Liver (tissue), 9 donors: ENCODE data around the gene BCR. TPM values are rescaled to one million over a fixed set of nuclear protein-coding genes. Genes with fewer than 3 reads are reported as not detected.

ENCODE experiments used
- DNase-seq: peaks from one replicate; pipeline ENCODE4 v3.0.0-alpha.2; 2017; ENCODE audit warnings: low spot score
- H3K27ac ChIP-seq, 2 donors: one replicate each; pipeline ENCODE4 v1.7.0; 2013; ENCODE audit warnings: inconsistent platforms in 2 of 2, low read length in 2 of 2, control low read depth in 1 of 2, low read depth in 1 of 2, mild to moderate bottlenecking in 1 of 2
- H3K27me3 ChIP-seq, 4 donors: one replicate each; pipeline versions ENCODE4 v1.6.1 to v1.7.0; 2013; ENCODE audit warnings: low read length in 3 of 4, inconsistent platforms in 1 of 4, mild to moderate bottlenecking in 1 of 4, moderate library complexity in 1 of 4; ENCODE audit not compliant: control insufficient read depth in 4 of 4, insufficient read depth in 4 of 4
- H3K36me3 ChIP-seq, 4 donors: one replicate each; pipeline versions ENCODE4 v1.6.1 to v1.7.0; 2013; ENCODE audit warnings: low read length in 3 of 4, mild to moderate bottlenecking in 3 of 4, low read depth in 1 of 4, moderate library complexity in 1 of 4; ENCODE audit not compliant: control insufficient read depth in 4 of 4, insufficient read depth in 3 of 4
- H3K4me1 ChIP-seq, 4 donors: one replicate each; pipeline versions ENCODE4 v1.6.1 to v1.7.0; 2013; ENCODE audit warnings: low read length in 3 of 4, mild to moderate bottlenecking in 3 of 4, moderate library complexity in 1 of 4; ENCODE audit not compliant: control insufficient read depth in 4 of 4, insufficient read depth in 4 of 4
- H3K4me3 ChIP-seq, 3 donors: one replicate each; pipeline versions ENCODE4 v1.6.1 to v1.7.0; 2013; ENCODE audit warnings: low read length in 3 of 3, control low read depth in 1 of 3, low read depth in 1 of 3, mild to moderate bottlenecking in 1 of 3
- H3K9ac ChIP-seq, 2 donors: one replicate each; pipeline ENCODE4 v1.7.0; 2013; ENCODE audit warnings: low read length in 2 of 2, mild to moderate bottlenecking in 2 of 2, moderate library complexity in 2 of 2, control low read depth in 1 of 2, low read depth in 1 of 2
- H3K9me3 ChIP-seq, 4 donors: one replicate each; pipeline versions ENCODE4 v1.6.1 to v1.7.0; 2013; ENCODE audit warnings: low read length in 3 of 4; ENCODE audit not compliant: control insufficient read depth in 4 of 4
- CTCF ChIP-seq: fragments of 150-350 bp; IDR thresholded peaks from 2 replicates; pipeline ENCODE4 v1.5.1; 2017; ENCODE audit warnings: improper control_type of control experiment, low read depth, low read length; ENCODE audit not compliant: missing input control
- EGR1 ChIP-seq, 2 donors: IDR thresholded peaks; 2 replicates each; pipeline ENCODE4 v1.6.1; 2016 to 2018; ENCODE audit warnings: antibody characterized with exemption in 2 of 2, low read depth in 2 of 2
- FOXA1 ChIP-seq: IDR thresholded peaks from 2 replicates; pipeline ENCODE4 v1.6.1; 2016; ENCODE audit warnings: antibody characterized with exemption
- FOXA2 ChIP-seq: IDR thresholded peaks from 2 replicates; pipeline ENCODE4 v1.6.1; 2016; ENCODE audit warnings: antibody characterized with exemption
- GABPA ChIP-seq, 2 donors: IDR thresholded peaks in 1 of 2; conservative IDR thresholded peaks in 1 of 2; 2 replicates each; pipeline ENCODE4 v1.6.1; 2016; ENCODE audit warnings: antibody characterized with exemption in 2 of 2, mild to moderate bottlenecking in 1 of 2, moderate library complexity in 1 of 2
- HNF4G ChIP-seq: IDR thresholded peaks from 2 replicates; pipeline ENCODE4 v1.6.1; 2016; ENCODE audit warnings: antibody characterized with exemption
- JUND ChIP-seq, 2 donors: IDR thresholded peaks; 2 replicates each; pipeline ENCODE4 v1.6.1; 2016; ENCODE audit warnings: antibody characterized with exemption in 2 of 2
- NR2F2 ChIP-seq: IDR thresholded peaks from 2 replicates; pipeline ENCODE4 v1.6.1; 2016; ENCODE audit warnings: antibody characterized with exemption
- RAD21 ChIP-seq, 2 donors: IDR thresholded peaks; 2 replicates each; pipeline ENCODE4 v1.6.1; 2016; ENCODE audit warnings: antibody characterized with exemption in 2 of 2, mild to moderate bottlenecking in 2 of 2
- RXRA ChIP-seq, 2 donors: IDR thresholded peaks; 2 replicates each; pipeline ENCODE4 v1.6.1; 2017 to 2018; ENCODE audit warnings: antibody characterized with exemption in 2 of 2, mild to moderate bottlenecking in 1 of 2
- SP1 ChIP-seq: IDR thresholded peaks from 2 replicates; pipeline ENCODE4 v1.6.1; 2018; ENCODE audit warnings: antibody characterized with exemption, mild to moderate bottlenecking
- TAF1 ChIP-seq: conservative IDR thresholded peaks from 2 replicates; pipeline ENCODE4 v1.6.1; 2016; ENCODE audit warnings: antibody characterized with exemption, mild to moderate bottlenecking
- YY1 ChIP-seq: IDR thresholded peaks from 2 replicates; pipeline ENCODE4 v1.6.1; 2016; ENCODE audit warnings: antibody characterized with exemption, mild to moderate bottlenecking
- WGBS: extraction: QIAGEN DNeasy Blood & Tissue Kit; methylation state at CpG from one replicate; pipeline ENCODE4 v1.1.7; 2013; 5-methylcytosine and 5-hydroxymethylcytosine counted together
- polyA plus RNA-seq, 2 donors: library from polyadenylated mRNA; stranded (reverse) in 1 of 2; unstranded in 1 of 2; fragments of 200-250 nt in 1 of 2; fragments of >200 nt in 1 of 2; fragmentation: Nextera tagmentation in 1 of 2; extraction: Ambion mirVana in 1 of 2; gene quantifications; one replicate each; pipeline versions ENCODE4 v1.2.1 to v1.2.3, GENCODE V29; 2013 to 2015
- total RNA-seq, 2 donors: library from RNA; depleted of rRNA; stranded (reverse); fragments of >200 nt; gene quantifications; one replicate each; pipeline ENCODE4 v1.2.3, GENCODE V29; 2014
- TF ChIP-seq, protein P1 (sequence below): IDR thresholded peaks from 2 replicates; pipeline ENCODE4 v1.6.1; 2016; ENCODE audit warnings: antibody characterized with exemption
- donor health status: healthy.
- donor health status: healthy.
- donor health status: healthy.
- donor health status: healthy.
- donor health status: healthy.

Gene BCR
- total and polyA plus RNA-seq, 4 donors: 7.4 to 35.6 (median 18.3) TPM

DNA sequence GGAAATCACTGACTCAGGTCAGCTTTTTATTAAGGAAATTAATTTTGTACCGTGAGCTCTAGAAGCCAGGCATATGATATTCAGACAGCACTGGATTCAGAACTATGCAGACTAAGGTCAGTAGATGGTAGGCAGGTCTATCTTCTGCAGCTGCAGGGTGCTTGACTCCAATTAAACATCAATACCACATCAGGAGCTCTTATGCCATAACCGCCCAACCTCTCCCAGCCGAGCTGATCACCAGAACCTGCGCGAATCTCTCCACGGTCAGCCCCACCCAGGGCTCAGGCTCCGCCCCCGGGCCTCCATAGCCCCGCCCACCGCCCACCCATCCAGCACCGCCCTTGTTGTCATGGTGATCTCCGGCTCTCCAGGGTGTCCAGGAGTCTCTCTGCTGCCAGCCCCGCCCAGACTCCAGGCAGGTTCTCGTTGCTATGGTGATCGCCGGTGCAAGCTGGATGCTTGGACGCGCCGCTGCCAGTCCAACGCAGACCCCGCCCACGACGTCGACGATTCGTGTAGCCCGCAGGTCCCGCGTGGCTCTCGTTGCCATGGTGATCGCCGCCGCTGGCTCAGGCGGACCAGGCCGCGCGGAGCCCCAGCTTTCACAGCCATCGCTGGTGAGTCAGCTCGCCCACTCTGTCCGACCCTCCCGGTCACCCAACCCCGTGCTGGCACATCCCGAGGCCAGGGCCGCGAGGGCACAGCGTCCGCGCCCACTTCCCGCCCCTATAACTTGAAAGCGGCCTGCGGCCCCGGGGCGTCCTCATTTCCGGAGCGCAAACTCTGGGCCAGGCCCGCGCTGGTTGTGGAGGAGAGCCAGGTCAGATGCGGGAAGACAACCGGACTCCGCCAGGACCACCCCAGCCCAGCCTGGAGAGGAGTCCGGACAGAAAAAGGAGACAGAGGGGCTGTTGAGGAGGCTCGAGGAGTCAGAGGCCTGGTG lies 35.1 kb upstream of the BCR start, which contains the start of gene RAB36:
Gene RAB36, plus strand, starts transcription at position 546 of the 946 bp plus-strand sequence. CDS start 1,140 bp downstream, outside the sequence.
- whole genome bisulfite sequencing: 31% methylated on average over 62 of the region's 62 CpGs
- Histone ChIP-seq H3K27ac (no peak within 1 kb of the TSS), H3K36me3 (no peaks in the 10 kb centered on the region), H3K27me3 (no peaks in the 10 kb centered on the region), H3K4me3 (peak within 1 kb of the TSS in 1 of 3 donors; percentile 19), H3K9ac (no peak within 1 kb of the TSS), H3K4me1 (peaks cover 11 to 31% (median 20%) of the 10 kb centered on the region in 4 donors), H3K9me3 (no peaks in the 10 kb centered on the region)
- TF ChIP-seq JUND (IDR thresholded peaks at IDR 0.05) (no peak), EGR1 (IDR thresholded peaks at IDR 0.05; ENCODE audit: low read depth in 2 of 2) (peak; percentile 86 to 88), CTCF (no peak)
- peak; percentile 88 for DNase-seq

- Histone ChIP-seq H3K4me1 (peaks cover 11 to 31% (median 20%) of the 10 kb centered on the region in 4 donors), H3K27ac (no peak overlapping the region), H3K4me3 (no peak overlapping the region), H3K9me3 (no peaks in the 10 kb centered on the region), H3K27me3 (no peaks in the 10 kb centered on the region), H3K36me3 (no peaks in the 10 kb centered on the region), H3K9ac (no peak overlapping the region)
- TF ChIP-seq FOXA2 (no peak), SP1 (no peak), FOXA1 (no peak), GABPA (IDR thresholded peaks at IDR 0.05 in 1 of 2, conservative IDR thresholded peaks at IDR 0.05 in 1 of 2) (no peak), YY1 (no peak), NR2F2 (no peak), HNF4G (no peak), JUND (IDR thresholded peaks at IDR 0.05) (no peak), RAD21 (IDR thresholded peaks at IDR 0.05) (no peak), RXRA (IDR thresholded peaks at IDR 0.05) (no peak)
- TF ChIP-seq, protein P1, sequence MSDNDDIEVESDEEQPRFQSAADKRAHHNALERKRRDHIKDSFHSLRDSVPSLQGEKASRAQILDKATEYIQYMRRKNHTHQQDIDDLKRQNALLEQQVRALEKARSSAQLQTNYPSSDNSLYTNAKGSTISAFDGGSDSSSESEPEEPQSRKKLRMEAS: no peak
- DNase-seq: no peak
- WGBS: 91% methylated on average over 2 of the region's 2 CpGs
Observed at GRCh38 chr22:23145878-23146470, 34.3 kb upstream of the BCR start.

DNA sequence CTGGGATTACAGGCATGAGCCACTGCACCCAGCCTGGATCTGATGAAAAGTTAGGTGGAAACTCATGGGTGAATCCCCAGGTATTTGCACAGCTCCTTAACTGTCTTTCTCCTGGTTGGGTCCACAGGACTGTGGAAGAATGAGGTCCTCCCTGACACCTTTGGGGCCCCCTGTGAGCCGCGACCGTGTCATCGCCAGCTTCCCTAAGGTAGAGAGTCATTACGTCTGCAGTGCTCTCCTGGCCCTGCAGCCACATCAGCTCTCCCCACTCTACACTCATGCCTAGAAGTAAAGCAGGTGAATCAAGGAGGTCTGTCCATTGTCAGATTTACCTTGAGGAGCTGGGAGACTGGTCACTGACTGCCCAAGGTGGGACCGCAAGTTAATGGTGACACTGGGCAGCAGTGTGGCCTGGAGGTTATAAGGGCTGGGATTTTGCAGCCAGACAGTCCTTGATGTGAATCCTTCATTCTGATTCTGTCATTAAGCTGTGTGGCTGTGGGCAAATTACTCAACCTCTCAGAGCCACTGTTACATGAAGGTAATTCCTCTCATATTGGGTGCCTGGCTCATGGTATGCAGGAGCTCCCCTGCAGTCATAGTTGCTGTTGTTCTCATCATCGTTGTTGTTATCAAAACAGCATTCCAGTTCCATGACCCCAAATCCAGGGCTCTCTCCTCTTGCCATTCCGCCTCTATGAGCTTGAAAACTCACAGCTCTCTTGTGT lies 33.7 kb upstream of the BCR start:
- WGBS: 90% methylated on average over 8 of the region's 8 CpGs
- Histone ChIP-seq H3K9me3 (no peaks in the 10 kb centered on the region), H3K4me3 (no peak overlapping the region), H3K4me1 (peaks cover 11 to 28% (median 19%) of the 10 kb centered on the region in 4 donors), H3K27me3 (no peaks in the 10 kb centered on the region), H3K9ac (no peak overlapping the region), H3K27ac (no peak overlapping the region), H3K36me3 (no peaks in the 10 kb centered on the region)
- DNase-seq: no peak
- TF ChIP-seq TAF1 (no peak), HNF4G (no peak)
- TF ChIP-seq, protein P1: no peak
